T-helper 17 cell (primary cell): ENCODE measurements around the gene CX3CR1. TPM values are rescaled to one million over a fixed set of nuclear protein-coding genes. Genes with fewer than 3 reads are reported as not detected.

Experiments used
- ATAC-seq: fragments of 150-1000 bp; cut with Tn5 transposase; 2 replicates; pipeline ENCODE4 v1.10.0; 2021; ENCODE audit warnings: mild to moderate bottlenecking, moderate library complexity
- DNase-seq, 3 donors: peaks; one replicate each; pipeline versions ENCODE4 v3.0.0 to v3.0.0-alpha.2; 2020 to 2021
- H3K9me3 ChIP-seq: one replicate; pipeline ENCODE4 v1.7.0; 2013; ENCODE audit warnings: low read length, mild to moderate bottlenecking; ENCODE audit not compliant: control insufficient read depth, poor library complexity, severe bottlenecking
- H3K27ac Mint-ChIP-seq: one replicate; pipeline ENCODE4 v1.8.0; 2022; ENCODE audit warnings: mild to moderate bottlenecking, moderate library complexity, mixed read lengths
- H3K27me3 Mint-ChIP-seq: one replicate; pipeline ENCODE4 v1.8.0; 2022; ENCODE audit warnings: mixed read lengths
- H3K36me3 Mint-ChIP-seq: one replicate; pipeline ENCODE4 v1.8.0; 2022; ENCODE audit warnings: low read depth, mixed read lengths
- H3K4me1 Mint-ChIP-seq: one replicate; pipeline ENCODE4 v1.8.0; 2022; ENCODE audit warnings: mild to moderate bottlenecking, mixed read lengths
- H3K4me3 Mint-ChIP-seq: one replicate; pipeline ENCODE4 v1.8.0; 2022; ENCODE audit warnings: mild to moderate bottlenecking, moderate library complexity, mixed read lengths
- total RNA-seq, 4 donors: library from RNA in 2 of 4; stranded (reverse) in 2 of 4; gene quantifications; one replicate each; pipeline ENCODE4 v1.2.3 and lab custom pipeline; 2022 to 2026

The CX3CR1 gene
- total RNA-seq, 2 donors from 2014 or later = 0.65 to 3.1 TPM

DNA sequence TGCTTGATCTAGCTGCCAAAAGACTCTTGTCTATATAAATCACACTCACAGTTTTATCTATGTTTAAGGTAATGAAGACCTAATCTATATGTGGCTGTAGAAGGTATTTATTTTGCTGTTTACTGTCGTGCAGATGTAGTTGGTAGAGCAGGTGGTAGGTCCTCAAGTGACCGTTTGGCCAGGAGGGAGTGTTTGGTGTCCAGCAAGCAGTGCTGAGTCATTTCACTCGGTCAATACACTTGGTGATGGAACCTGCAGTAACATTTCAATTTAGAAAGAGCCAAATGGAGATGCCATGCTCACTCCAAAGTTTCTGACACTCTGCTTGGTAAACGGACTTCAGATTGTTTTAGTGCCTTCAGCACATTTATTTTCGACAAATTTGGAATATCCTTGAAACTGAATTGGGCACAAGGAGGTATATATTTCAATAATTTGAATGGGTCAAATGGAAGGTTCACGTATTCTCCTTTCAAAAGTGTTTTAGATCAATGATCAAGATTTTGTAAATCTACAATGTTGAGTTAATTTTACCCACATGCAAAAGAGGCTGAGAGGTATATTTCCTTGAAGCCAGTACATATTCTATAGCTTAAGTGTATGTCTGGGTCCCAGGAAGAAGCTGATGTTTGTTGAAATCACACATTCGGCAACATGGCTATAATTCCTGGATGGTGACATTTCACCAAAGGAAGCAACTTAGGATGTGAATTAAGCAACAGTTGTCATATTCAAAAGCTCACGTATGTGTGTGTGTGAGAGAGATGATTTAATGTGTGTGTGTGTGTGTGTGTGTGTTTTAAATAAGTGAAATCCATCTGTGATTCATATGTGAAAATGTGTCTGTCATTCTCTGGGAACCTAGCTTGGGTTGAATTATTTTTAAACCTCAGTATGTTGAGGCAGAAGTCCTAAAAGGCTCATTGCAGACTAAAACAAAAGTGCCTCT lies 7.7 kb upstream of the CX3CR1 start:
- Mint-ChIP-seq H3K36me3 (no peaks in the 10 kb centered on the region), H3K4me1 (peaks cover 14% of the 10 kb centered on the region), H3K4me3 (no peak overlapping the region), H3K27me3 (no peaks in the 10 kb centered on the region), H3K27ac (peak overlapping the region; percentile 82)
- no peaks in the 10 kb centered on the region for H3K9me3 ChIP-seq
- ATAC-seq (no peak), DNase-seq (no peak)

DNA sequence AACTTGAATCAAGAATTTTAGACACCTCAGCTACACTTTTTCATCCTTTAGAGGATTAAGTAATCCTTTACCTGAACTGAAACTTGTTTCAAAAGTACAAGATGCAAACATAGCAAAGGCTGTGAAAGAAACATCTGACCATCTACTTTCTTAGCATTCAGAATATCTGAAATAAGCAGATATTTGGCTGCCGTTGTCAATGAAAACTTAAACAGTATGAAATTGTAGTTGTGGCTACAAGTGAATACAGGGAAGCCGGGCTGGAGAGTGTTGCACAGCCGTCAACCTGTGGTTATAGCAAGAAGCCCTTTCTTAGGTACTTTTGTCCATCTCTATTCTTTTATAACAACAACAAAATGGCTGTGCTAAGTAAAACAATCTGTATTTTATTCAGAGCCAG lies 6.9 kb upstream of the CX3CR1 start:
- DNase-seq (no peak), ATAC-seq (no peak)
- no peak overlapping the region for H3K27ac Mint-ChIP-seq
- H3K4me1 Mint-ChIP-seq = peaks cover 14% of the 10 kb centered on the region
- H3K27me3 Mint-ChIP-seq = peaks cover 2% of the 10 kb centered on the region
- H3K36me3 Mint-ChIP-seq = no peaks in the 10 kb centered on the region
- no peak overlapping the region for H3K4me3 Mint-ChIP-seq
- no peaks in the 10 kb centered on the region for H3K9me3 ChIP-seq

- no peak overlapping the region for H3K4me3 Mint-ChIP-seq
- H3K9me3 ChIP-seq = no peaks in the 10 kb centered on the region
- H3K36me3 Mint-ChIP-seq = no peaks in the 10 kb centered on the region
- no peak for ATAC-seq
- H3K27me3 Mint-ChIP-seq = peaks cover 7% of the 10 kb centered on the region
- H3K4me1 Mint-ChIP-seq = peaks cover 21% of the 10 kb centered on the region
- no peak for DNase-seq
- H3K27ac Mint-ChIP-seq = no peak overlapping the region
These were observed 5.5 kb upstream of the CX3CR1 start for GRCh38 chr3:39285332-39285731.

- Mint-ChIP-seq H3K4me3 (peak overlapping the region; percentile 28), H3K27me3 (peaks cover 12% of the 10 kb centered on the region), H3K4me1 (peaks cover 23% of the 10 kb centered on the region), H3K36me3 (no peaks in the 10 kb centered on the region), H3K27ac (peak overlapping the region; percentile 62)
- H3K9me3 ChIP-seq = no peaks in the 10 kb centered on the region
- ATAC-seq = no peak
- no peak for DNase-seq
These were observed 4.6 kb upstream of the CX3CR1 start for GRCh38 chr3:39284457-39284881.

GRCh38 chr3:39282057-39282456 lies 2.2 kb upstream of the CX3CR1 start:
- no peaks in the 10 kb centered on the region for H3K9me3 ChIP-seq
- Mint-ChIP-seq H3K36me3 (no peaks in the 10 kb centered on the region), H3K4me1 (peaks cover 27% of the 10 kb centered on the region), H3K27ac (peak overlapping the region; percentile 81), H3K4me3 (no peak overlapping the region), H3K27me3 (peaks cover 13% of the 10 kb centered on the region)
- ATAC-seq = no peak
- no peak for DNase-seq

- H3K27me3 Mint-ChIP-seq = peaks cover 13% of the 10 kb centered on the region
- H3K4me3 Mint-ChIP-seq = peak overlapping the region; percentile 46
- H3K9me3 ChIP-seq = no peaks in the 10 kb centered on the region
- ATAC-seq (no peak), DNase-seq (no peak)
- peaks cover 29% of the 10 kb centered on the region for H3K4me1 Mint-ChIP-seq
- no peaks in the 10 kb centered on the region for H3K36me3 Mint-ChIP-seq
- peak overlapping the region; percentile 81 for H3K27ac Mint-ChIP-seq
These were observed 1.7 kb upstream of the CX3CR1 start for GRCh38 chr3:39281533-39281932.

DNA sequence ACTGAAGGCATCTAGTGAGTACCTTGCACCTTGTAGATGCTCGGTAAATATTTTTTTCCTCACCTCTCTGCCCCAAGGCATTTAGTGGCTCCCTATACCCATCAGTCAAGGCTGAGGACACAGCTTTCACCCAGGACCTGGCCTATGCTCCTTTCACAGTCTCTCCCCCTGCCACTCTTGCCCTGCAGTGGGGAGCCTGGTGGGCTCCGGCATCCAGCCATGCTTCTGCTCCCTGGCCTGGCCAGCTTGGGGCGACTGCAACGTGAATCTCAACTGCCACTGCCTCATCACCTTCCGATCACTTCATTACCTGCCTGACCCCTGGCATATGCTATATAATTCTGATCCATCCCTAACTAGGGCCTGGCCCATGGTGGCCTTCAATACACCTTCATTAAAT lies 735 bp upstream of the CX3CR1 start:
- peaks cover 35% of the 10 kb centered on the region for H3K4me1 Mint-ChIP-seq
- DNase-seq (no peak), ATAC-seq (no peak)
- H3K9me3 ChIP-seq = no peaks in the 10 kb centered on the region
- peak overlapping the region; percentile 81 for H3K27ac Mint-ChIP-seq
- H3K27me3 Mint-ChIP-seq = peaks cover 13% of the 10 kb centered on the region
- no peak overlapping the region for H3K4me3 Mint-ChIP-seq
- H3K36me3 Mint-ChIP-seq = no peaks in the 10 kb centered on the region

DNA sequence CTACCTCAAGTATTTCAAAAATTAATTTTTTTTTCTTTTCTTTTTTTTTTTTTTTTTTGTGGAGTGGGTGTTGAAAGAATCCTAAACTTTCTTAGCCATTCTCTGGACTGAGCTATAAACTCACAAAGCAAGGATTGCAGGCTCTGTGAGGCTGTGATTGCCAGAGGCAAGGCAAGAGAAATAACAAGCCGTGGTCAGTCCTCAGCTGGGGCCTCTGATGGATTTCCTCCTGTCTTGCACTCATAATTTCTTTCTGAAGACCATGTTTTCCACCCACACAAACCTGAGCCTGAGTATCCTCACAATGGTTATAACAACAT lies 1.3 kb downstream of the CX3CR1 start:
- no peaks in the 10 kb centered on the region for H3K9me3 ChIP-seq
- ATAC-seq (no peak), DNase-seq (no peak)
- H3K36me3 Mint-ChIP-seq = no peaks in the 10 kb centered on the region
- no peak overlapping the region for H3K27ac Mint-ChIP-seq
- no peak overlapping the region for H3K4me3 Mint-ChIP-seq
- H3K4me1 Mint-ChIP-seq = peaks cover 31% of the 10 kb centered on the region
- H3K27me3 Mint-ChIP-seq = peaks cover 13% of the 10 kb centered on the region

DNA sequence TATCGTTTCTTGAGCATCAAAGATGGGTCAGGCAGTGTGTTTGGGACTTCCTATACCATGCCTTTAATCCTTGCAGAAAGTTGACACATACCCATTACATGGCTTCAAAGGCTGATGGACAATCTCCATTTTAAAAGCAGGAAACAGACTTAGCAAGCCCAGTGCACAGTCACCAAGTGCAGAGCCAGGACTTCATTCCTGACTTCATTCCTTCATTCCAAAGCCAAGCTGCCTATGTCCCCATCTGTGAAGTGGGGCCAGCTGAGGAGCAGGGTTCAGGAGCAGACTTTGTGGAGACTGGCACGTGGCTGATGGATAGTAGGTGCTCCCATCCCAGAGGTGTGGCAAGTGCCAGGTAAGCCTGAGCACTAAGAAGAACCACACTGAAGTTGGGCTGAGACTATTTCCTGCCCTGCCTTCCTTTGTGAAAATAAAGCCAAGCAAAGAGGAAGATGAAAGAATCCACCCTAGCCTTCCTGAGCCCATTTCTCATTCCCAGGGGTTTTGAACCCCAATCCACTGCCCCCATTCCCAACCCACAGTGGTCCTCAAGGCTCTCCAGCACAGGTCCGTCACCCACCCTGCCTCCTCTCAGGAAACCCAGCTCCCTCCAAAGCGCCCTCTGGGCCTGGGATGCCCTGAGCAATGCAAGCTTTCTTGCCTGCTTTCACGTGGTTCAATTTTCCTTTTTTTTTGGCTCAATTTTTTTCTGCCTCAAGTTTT lies 1.8 kb downstream of the CX3CR1 start:
- Mint-ChIP-seq H3K27me3 (peaks cover 13% of the 10 kb centered on the region), H3K4me3 (no peak overlapping the region), H3K4me1 (peaks cover 31% of the 10 kb centered on the region), H3K27ac (no peak overlapping the region), H3K36me3 (no peaks in the 10 kb centered on the region)
- no peaks in the 10 kb centered on the region for H3K9me3 ChIP-seq
- DNase-seq (no peak), ATAC-seq (no peak)

DNA sequence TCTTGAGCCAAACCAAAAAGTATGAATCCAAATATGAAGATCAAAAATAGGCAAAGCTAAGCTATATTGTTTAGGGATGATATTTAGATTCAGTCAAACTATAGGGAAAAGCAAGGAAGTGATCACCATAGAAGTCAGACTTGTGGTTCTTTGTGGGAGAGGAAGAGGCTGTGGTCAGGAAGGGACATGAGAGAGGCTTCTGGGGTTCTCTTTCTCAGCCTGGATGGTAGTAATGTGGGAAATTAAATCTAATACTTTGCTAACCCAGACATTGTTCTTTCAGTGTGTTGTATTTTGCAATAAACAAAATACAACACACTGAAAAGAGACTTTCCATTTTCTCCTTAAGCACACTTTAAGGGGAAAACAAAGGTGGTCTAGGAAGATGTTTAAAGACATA lies 3.1 kb downstream of the CX3CR1 start:
- Mint-ChIP-seq H3K36me3 (no peaks in the 10 kb centered on the region), H3K27ac (peak overlapping the region; percentile 6), H3K27me3 (peaks cover 11% of the 10 kb centered on the region), H3K4me1 (peaks cover 30% of the 10 kb centered on the region), H3K4me3 (no peak overlapping the region)
- no peaks in the 10 kb centered on the region for H3K9me3 ChIP-seq
- ATAC-seq = no peak
- DNase-seq = no peak

GRCh38 chr3:39275963-39276593 lies 3.8 kb downstream of the CX3CR1 start:
- peaks cover 24% of the 10 kb centered on the region for H3K4me1 Mint-ChIP-seq
- H3K4me3 Mint-ChIP-seq = no peak overlapping the region

DNA sequence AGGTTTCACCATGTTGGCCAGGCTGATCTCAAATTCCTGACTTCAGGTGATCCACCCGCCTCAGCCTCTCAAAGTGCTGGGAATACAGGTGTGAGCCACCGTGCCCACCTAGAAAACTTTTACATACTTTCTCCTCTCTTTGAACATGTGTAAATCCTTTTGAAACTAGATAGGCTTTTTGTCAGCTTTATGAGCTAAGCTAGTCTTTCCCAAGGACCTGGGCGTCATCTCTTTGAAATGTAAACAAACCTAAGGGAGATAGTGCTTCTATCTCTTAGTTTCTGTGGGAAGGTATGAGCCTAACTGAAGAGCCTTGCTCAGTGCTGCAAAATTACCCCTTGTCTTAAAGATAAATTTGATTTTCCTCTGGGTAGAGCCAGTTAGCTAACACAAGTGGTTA lies 4.8 kb downstream of the CX3CR1 start:
- Mint-ChIP-seq H3K4me1 (peaks cover 24% of the 10 kb centered on the region), H3K27me3 (peaks cover 6% of the 10 kb centered on the region), H3K36me3 (no peaks in the 10 kb centered on the region), H3K4me3 (no peak overlapping the region), H3K27ac (no peak overlapping the region)
- H3K9me3 ChIP-seq = no peaks in the 10 kb centered on the region
- ATAC-seq = no peak
- no peak for DNase-seq

More at GRCh38 chr3:39275963-39276593, 3.8 kb downstream of the CX3CR1 start:
- Mint-ChIP-seq H3K36me3 (no peaks in the 10 kb centered on the region), H3K27ac (no peak overlapping the region), H3K27me3 (peaks cover 6% of the 10 kb centered on the region)
- ATAC-seq (no peak), DNase-seq (no peak)
- H3K9me3 ChIP-seq = no peaks in the 10 kb centered on the region

DNA sequence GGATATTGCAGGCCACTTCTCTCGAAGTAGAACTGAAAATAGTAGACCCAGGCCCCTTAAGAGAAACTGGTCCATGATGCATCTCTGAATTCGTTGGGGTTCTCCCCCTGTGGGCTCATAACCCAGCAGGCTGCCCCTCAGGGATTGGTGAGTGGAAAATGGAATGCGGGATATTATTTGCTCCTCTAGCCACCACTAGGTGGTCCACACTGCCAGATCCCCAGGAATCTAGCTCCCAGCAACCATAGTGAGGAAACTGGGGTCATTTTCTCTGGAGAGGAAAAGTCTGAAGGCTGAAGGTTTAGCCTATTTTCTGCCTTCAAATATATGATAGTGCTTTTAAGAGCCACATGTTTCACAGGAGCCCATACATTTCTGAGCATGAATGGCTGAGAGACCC lies 6.7 kb downstream of the CX3CR1 start:
- H3K9me3 ChIP-seq = no peaks in the 10 kb centered on the region
- no peak overlapping the region for H3K27ac Mint-ChIP-seq
- no peaks in the 10 kb centered on the region for H3K36me3 Mint-ChIP-seq
- no peak for ATAC-seq
- peaks cover 26% of the 10 kb centered on the region for H3K4me1 Mint-ChIP-seq
- DNase-seq = no peak
- H3K27me3 Mint-ChIP-seq = no peaks in the 10 kb centered on the region
- H3K4me3 Mint-ChIP-seq = no peak overlapping the region
